DOHH2 (cell line): Measurements from ENCODE around the gene ITPR2.

Experiments
- CTCF ChIP-seq: fragments of 200-600 bp; sonication (generic); IDR thresholded peaks from one replicate; pipeline ENCODE4 v1.5.1; 2014; ENCODE audit warnings: antibody characterized with exemption, mild to moderate bottlenecking, low read depth, low read length; ENCODE audit not compliant: poor library complexity, severe bottlenecking
- EZH2phosphoT487 ChIP-seq: fragments of 200-600 bp; sonication (generic); IDR thresholded peaks from 2 replicates; pipeline ENCODE4 v1.6.1; 2017; ENCODE audit warnings: borderline replicate concordance, mild to moderate bottlenecking, antibody characterized with exemption, low read length, moderate library complexity, mixed read lengths

- TF ChIP-seq CTCF (no peak), EZH2phosphoT487 (no peak)
These were observed 501.9 kb downstream of the ITPR2 start for GRCh38 chr12:26331136-26331535.
